HG03565 (cell line): Measurements from ENCODE around the gene FOXI1.
"Not testable (repeated sequence)": the region's sequence is repeated elsewhere in the genome, so short reads cannot be mapped to it uniquely, and the experiment has no call there.

Experiments
- ATAC-seq: cut with Tn5 transposase; IDR thresholded peaks from one replicate; pipeline ENCODE4 v1.9.1; 2021; ENCODE audit warnings: mild to moderate bottlenecking, moderate library complexity; ENCODE audit not compliant: unreplicated experiment

The FOXI1 gene

GRCh38 chr5:170121321-170121720 lies 15.6 kb downstream of the FOXI1 start:
- ATAC-seq = no peak

DNA sequence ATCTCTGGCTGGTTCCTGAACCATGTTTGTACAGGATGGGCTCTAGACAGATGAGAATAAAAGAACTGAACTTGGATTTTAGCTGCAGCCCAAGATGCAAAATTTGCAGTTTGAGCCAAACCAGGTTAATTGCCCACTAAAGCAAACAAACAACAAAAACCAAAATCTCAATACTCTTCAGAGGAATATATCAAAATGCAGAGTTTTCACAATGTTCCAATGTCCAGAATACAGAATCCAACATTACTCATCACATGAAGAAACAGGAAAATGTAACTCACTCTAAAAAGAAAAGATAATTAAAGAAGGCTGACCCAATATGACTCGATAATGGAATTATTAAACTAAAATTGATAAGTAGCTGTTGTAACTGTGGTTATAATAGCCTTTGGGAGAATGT lies 20.4 kb downstream of the FOXI1 start:
- ATAC-seq = no peak

- ATAC-seq = no peak
Measured at GRCh38 chr5:170126626-170127025, 20.9 kb downstream of the FOXI1 start.

- no peak for ATAC-seq
Measured at GRCh38 chr5:170131235-170131634, 25.5 kb downstream of the FOXI1 start.

GRCh38 chr5:170132269-170132975 lies 26.7 kb downstream of the FOXI1 start:
- ATAC-seq = no peak

- no peak for ATAC-seq
Measured at GRCh38 chr5:170132976-170133448, 27.3 kb downstream of the FOXI1 start.

DNA sequence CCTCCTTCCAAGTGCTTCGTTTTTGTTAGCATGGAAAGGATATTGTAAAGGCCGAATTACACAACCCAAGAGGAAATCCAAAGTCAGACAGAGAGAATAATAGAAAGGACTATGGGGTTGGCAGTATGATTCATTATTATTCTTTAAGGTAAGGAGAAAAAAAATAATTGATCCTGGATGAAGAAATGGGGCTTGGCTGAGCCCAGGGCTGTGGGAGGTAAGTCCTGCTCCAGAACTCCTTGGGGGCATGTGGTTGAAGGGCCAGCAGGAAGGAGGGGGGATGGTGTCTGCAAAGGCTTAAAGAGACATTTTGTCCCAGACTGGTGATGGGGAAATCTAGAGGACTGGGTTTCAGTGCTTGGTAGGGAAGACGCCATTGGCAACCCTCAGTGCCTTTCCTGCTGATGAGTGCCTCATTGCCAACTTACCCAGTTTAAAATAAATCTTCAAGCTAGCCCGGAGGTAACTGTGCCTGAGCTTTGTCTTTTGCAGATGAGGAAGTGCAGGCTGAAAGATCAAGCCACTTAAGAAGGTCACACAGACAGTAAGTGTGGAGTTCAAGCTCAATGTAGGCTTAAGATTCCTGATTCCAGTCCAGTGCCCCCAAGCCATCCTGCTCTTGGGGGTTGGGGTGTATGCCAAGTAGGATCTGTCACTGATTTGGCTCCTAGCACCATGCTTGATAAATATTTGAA lies 30.2 kb downstream of the FOXI1 start:
- no peak for ATAC-seq

DNA sequence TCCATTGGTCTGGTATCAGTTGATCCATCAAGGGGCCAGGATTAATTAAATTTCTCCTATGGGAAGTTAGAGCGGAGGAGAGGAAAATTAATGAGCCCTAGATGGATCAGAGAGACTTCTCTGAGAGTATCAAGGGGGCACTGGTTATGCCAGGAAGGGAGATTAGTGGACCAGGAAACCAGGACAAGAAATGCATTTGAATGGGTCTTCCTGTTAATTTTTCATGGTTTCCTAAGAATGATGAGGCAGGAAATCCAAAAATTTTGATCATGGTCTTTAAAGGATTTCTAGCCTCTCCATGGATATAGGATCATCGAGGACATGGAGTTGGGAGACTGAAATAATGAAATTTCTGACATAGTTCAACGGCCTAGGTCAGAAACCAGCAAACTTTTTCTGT lies 30.8 kb downstream of the FOXI1 start:
- ATAC-seq = no peak

- no peak for ATAC-seq
Measured at GRCh38 chr5:170137694-170138214, 32.1 kb downstream of the FOXI1 start.

DNA sequence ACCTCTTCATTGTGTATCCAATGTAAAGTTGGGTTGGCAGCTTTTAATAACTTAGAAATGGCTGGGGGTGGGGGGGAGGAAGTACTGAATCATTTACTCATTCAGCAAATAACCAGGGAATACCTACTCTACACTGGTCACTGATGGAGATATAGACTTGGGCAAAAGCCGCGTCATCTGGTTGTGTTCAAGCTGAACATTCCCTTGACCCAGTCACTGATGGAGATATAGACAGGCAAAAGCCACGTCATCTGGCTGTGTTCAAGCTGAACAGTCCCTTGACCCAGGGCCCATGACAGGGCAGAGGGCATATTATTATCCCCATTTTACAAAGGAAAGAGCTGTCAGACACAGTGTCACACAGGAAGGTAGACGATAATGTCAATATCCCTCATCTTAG lies 32.6 kb downstream of the FOXI1 start:
- no peak for ATAC-seq

GRCh38 chr5:170139786-170140335 lies 34.2 kb downstream of the FOXI1 start:
- no peak for ATAC-seq

DNA sequence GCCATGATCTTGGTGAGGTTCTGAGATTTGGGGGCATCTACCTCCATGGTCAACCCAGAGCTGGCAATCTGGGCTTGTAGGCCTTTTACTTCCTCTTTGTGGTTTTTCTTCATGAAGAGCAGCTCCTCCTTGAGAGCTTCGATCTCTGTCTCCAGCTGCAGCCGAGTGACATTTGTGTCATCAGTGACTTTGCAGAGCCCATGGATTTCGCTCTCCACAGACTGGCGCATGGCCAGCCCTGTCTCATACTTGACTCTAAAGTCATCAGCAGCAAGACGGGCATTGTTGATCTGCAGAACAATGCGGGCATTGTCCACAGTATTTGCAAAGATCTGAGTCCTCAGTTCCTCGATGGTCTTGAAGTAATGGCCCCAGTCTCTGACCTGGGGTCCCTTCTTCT lies 35.5 kb downstream of the FOXI1 start:
- not testable (repeated sequence) for ATAC-seq

GRCh38 chr5:170141636-170142035 lies 35.9 kb downstream of the FOXI1 start:
- ATAC-seq = no peak

- no peak for ATAC-seq
Measured at GRCh38 chr5:170142196-170142595, 36.5 kb downstream of the FOXI1 start.

DNA sequence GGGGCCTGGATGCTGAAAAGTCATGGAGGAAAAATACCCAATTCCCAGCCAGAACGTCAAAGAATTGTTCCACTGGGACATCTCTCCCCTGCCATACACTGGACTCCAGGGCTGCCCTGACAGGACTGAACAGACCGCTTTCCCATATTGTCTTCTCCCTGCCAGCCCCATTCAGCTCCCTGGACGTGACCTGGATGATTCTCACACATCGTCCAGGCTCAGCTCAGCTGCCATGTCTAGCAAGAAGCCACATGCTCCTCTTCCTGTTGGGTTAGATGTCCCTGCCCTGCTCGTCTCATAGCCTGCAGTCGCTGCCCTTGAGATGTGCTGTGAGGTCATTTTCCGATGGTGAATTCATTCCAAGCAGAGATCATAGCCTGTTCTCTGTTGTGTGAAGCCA lies 37.4 kb downstream of the FOXI1 start:
- ATAC-seq = no peak

DNA sequence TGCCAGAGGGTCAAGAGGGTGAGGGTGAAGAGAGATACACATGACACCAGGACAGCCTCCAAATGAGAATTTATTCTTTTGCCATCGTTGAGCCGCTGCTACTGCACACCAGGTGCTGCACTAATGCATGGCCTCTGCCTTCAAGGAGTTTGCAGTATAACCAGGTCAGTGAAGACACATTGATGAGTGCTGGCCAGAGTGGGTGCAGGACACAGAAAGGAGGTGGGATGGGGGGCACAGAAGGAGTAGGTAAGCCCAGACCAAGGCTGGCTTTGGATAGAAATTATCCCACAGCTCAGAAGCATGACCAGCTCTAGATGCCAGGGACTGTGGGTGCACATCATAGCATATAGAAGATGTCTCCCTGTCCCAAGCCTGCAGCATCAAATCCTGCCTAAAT lies 38.0 kb downstream of the FOXI1 start:
- no peak for ATAC-seq

GRCh38 chr5:170144286-170145023 lies 38.8 kb downstream of the FOXI1 start:
- ATAC-seq = no peak

DNA sequence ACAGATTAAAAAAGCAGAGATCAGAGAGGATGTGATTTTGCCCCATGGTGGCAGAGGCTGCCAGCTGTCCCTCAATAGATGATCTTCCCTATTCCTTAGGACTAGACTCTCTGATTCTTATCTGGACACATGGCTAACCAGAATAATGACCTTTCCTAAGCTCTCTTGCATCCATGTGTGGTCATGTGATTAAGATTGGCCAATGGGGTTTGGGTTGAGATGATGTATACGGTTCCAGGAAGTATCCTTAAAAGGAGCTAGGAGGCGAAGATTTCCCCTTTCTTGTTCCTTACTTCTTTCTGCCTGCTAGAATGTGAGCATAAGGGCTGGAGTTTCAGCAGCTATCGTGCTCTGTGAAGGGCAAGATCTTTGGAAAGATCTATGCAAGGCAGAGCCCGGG lies 39.8 kb downstream of the FOXI1 start:
- no peak for ATAC-seq

GRCh38 chr5:170147051-170147752 lies 41.5 kb downstream of the FOXI1 start:
- ATAC-seq = no peak

DNA sequence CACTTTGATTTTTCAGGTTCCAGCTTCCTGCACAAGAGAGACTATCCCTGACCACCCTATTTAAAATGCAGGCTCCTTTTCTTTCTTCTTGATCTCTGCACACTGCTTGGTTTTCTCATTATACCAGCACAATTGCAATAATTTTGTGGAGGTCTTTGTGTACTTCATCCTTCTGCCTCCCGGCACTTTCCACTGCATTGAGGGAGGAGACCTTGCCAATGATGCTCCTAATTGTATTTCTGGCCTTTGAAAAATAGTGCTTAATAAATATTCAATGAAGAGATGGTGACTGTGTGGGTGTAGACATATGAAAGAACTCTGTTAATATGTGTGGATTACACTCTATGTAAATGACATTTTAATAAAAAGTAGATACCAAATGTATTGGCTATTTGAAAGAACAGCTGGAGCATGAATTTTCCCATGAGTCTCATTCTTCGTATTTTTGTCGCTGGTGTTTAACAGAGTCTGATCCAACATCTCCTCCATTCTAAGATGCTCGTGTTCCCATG lies 42.1 kb downstream of the FOXI1 start:
- ATAC-seq = no peak
